ENCODE data around the gene ITGAV. TPM values are rescaled to one million over a fixed set of nuclear protein-coding genes. Genes with fewer than 3 reads are reported as not detected.

Gene ITGAV
- total RNA-seq, 1 donor from 2014 or later: 7.5 TPM

- intact Hi-C loops (cut with micrococcal nuclease): no loop called here
Measured at GRCh38 chr2:186659383-186659782, 69.5 kb downstream of the ITGAV start.

GRCh38 chr2:186664385-186665043, 74.7 kb downstream of the ITGAV start:
- intact Hi-C loops (cut with micrococcal nuclease): no loop called here

GRCh38 chr2:186669146-186669545, 79.3 kb downstream of the ITGAV start:
- intact Hi-C loops (cut with micrococcal nuclease): no loop called here

- intact Hi-C loops (cut with micrococcal nuclease): no loop called here
Measured at GRCh38 chr2:186670831-186671230, 81.0 kb downstream of the ITGAV start.

GRCh38 chr2:186675380-186675779, 85.5 kb downstream of the ITGAV start:
- intact Hi-C loops (cut with micrococcal nuclease): no loop called here

GRCh38 chr2:186683341-186683740, 93.5 kb downstream of the ITGAV start:
- intact Hi-C loops (cut with micrococcal nuclease): no loop called here

GRCh38 chr2:186687807-186688211, 98.0 kb downstream of the ITGAV start:
- intact Hi-C loops (cut with micrococcal nuclease): no loop called here

- intact Hi-C loops (cut with micrococcal nuclease): no loop called here
Measured at GRCh38 chr2:186688813-186689212, 99.0 kb downstream of the ITGAV start.

GRCh38 chr2:186690786-186691185, 100.9 kb downstream of the ITGAV start:
- intact Hi-C loops (cut with micrococcal nuclease): loop anchor here (5.0 kb wide), 1 partner anchor 98 kb away; the partner anchor contains the start of gene ITGAV

GRCh38 chr2:186691231-186691630, 101.4 kb downstream of the ITGAV start:
- intact Hi-C loops (cut with micrococcal nuclease): loop anchor here (5.0 kb wide), 1 partner anchor 99 kb away; the partner anchor contains the start of gene ITGAV

- intact Hi-C loops (cut with micrococcal nuclease): loop anchor here (5.0 kb wide), 1 partner anchor 100 kb away; the partner anchor contains the start of gene ITGAV
Measured at GRCh38 chr2:186691900-186692299, 102.0 kb downstream of the ITGAV start.

GRCh38 chr2:186693446-186693832, 103.6 kb downstream of the ITGAV start:
- intact Hi-C loops (cut with micrococcal nuclease): loop anchor here (5.0 kb wide), 1 partner anchor 101 kb away; the partner anchor contains the start of gene ITGAV

- intact Hi-C loops (cut with micrococcal nuclease): no loop called here
Measured at GRCh38 chr2:186695081-186695756, 105.4 kb downstream of the ITGAV start.

- intact Hi-C loops (cut with micrococcal nuclease): no loop called here
Measured at GRCh38 chr2:186696290-186696689, 106.4 kb downstream of the ITGAV start.

GRCh38 chr2:186696804-186697203, 106.9 kb downstream of the ITGAV start:
- intact Hi-C loops (cut with micrococcal nuclease): no loop called here

- intact Hi-C loops (cut with micrococcal nuclease): no loop called here
Measured at GRCh38 chr2:186697536-186697935, 107.7 kb downstream of the ITGAV start.

- intact Hi-C loops (cut with micrococcal nuclease): no loop called here
Measured at GRCh38 chr2:186699742-186700141, 109.9 kb downstream of the ITGAV start.

- intact Hi-C loops (cut with micrococcal nuclease): no loop called here
Measured at GRCh38 chr2:186702006-186702405, 112.2 kb downstream of the ITGAV start.

- intact Hi-C loops (cut with micrococcal nuclease): no loop called here
Measured at GRCh38 chr2:186702501-186702900, 112.6 kb downstream of the ITGAV start.

GRCh38 chr2:186704897-186705296, 115.0 kb downstream of the ITGAV start:
- intact Hi-C loops (cut with micrococcal nuclease): no loop called here

GRCh38 chr2:186709529-186710450, 119.9 kb downstream of the ITGAV start:
- intact Hi-C loops (cut with micrococcal nuclease): no loop called here

- intact Hi-C loops (cut with micrococcal nuclease): no loop called here
Measured at GRCh38 chr2:186713691-186714090, 123.8 kb downstream of the ITGAV start.
